HG02588 (cell line): ENCODE results near the gene MAPK12.

ENCODE experiments used
- ATAC-seq: cut with Tn5 transposase; IDR thresholded peaks from one replicate; pipeline ENCODE4 v1.9.1; 2021; ENCODE audit warnings: mild to moderate bottlenecking, moderate library complexity; ENCODE audit not compliant: unreplicated experiment

The MAPK12 gene

DNA sequence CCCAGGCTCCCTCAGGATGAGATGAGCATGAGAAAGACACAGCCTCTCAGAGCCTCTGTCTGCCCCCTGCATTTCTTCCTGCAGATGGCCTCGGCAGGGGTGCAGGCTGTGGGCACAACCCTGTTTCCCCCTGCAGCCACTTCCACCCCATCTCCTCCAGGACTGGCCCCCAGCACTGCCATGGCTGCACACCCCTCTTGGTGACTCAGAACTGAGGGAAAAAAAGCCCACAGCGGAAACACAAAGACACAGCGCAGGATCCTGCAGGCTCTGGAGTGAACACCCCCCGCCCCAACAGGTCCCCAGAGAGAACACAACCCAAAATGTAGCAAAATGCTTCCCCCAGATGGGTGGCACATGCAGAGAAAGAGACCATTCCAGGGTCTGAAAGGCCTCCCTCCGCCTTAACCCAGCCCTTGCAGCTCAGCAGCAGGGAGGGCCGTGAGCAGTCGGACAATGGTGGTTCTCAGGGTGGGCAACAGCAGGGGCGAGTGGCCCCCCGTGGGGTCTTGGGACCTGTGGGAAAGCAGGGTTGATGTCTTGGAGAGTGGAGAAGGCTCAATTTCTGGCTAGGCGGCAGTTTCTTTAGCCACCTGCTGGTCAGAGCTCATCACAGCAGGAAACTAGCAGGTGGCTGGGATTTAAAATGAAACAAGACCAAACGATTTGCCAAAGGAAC lies 24.6 kb downstream of the MAPK12 start:
- ATAC-seq = no peak

- ATAC-seq = no peak
Observed at GRCh38 chr22:50233223-50233622, 28.3 kb downstream of the MAPK12 start.

- ATAC-seq = no peak
Observed at GRCh38 chr22:50232481-50233151, 28.9 kb downstream of the MAPK12 start.

DNA sequence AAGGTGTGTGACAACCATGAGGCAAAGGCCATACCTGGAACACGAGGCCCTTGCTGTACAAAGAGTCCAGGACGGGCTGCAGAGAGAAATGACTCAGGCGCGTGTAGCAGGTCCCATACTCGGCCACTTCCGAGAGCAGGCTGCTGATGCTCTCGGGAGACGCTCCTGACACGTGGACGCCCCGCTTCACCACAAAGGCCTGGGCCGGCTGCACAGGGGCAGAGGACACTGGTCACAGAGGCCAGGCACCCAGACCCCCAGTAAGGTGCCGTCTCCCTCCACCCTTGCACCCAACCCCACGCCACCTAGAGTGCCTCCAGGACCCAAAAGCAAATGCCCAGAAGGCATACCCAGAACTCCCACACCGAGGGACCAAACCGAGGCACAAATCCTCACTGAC lies 32.1 kb downstream of the MAPK12 start:
- no peak for ATAC-seq

DNA sequence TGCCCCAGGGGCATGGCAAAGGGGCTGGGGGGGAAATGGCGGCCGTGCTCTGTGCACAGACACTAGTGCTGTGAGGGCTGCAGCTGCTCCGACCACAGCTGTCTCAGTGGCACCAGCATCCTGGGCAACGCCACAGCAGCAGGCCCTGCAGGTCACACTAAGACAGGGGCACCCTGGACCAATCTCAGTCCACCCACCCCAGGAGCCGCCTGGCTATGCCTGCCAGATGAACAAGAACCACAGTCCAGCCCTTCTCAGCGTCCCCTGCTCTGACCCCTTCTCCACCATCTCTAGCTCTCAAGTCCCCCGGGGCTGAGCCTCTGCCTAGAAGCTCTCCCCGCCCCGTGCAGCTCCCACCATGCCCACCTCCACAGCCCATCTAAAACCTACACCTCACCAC lies 33.1 kb downstream of the MAPK12 start:
- no peak for ATAC-seq

DNA sequence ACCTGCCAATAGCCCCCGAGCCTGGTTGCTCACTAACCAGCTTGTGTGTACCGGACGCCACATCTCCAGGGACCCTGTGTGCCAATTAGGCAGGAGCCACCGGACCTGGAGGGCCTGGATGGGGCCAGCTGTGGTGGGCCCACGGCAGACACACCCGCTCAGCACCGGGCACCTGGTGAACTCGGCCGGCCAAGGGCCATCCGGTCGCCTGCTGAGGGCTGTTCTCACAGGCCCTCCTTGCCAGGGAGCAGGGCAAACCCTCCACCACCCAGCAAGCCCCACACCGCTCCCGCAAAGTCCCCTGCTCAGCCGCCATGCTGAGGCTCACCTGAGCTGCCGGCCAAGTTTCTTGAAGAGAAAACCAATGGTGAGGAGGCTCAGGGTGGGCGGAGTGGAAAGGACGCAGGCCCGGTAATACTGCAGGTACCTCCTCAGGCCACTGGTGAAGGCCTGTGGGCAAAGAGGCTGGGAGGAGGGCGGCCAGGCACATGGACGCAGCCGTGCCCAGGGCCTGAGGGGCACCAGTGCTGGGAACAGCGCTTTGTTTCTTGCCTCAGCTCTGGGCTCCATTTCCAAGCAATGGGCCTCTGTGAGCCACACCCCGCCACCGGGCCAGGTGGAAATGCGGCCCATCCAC lies 33.8 kb downstream of the MAPK12 start:
- ATAC-seq = no peak

DNA sequence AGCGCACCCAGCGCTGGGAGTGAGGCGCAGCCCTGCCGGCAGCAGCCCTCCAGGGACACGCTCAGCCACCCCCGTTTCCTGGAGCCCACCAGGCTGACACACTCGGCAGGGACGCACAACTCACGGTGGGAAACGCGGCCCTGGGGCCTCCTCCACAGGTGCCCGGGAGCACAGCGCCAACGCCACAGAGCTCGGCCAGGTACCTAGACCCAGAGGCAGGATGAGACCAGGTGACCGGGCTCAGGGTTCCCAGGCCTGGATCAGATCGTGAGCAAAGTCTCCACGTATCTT lies 34.7 kb downstream of the MAPK12 start:
- ATAC-seq = no peak

DNA sequence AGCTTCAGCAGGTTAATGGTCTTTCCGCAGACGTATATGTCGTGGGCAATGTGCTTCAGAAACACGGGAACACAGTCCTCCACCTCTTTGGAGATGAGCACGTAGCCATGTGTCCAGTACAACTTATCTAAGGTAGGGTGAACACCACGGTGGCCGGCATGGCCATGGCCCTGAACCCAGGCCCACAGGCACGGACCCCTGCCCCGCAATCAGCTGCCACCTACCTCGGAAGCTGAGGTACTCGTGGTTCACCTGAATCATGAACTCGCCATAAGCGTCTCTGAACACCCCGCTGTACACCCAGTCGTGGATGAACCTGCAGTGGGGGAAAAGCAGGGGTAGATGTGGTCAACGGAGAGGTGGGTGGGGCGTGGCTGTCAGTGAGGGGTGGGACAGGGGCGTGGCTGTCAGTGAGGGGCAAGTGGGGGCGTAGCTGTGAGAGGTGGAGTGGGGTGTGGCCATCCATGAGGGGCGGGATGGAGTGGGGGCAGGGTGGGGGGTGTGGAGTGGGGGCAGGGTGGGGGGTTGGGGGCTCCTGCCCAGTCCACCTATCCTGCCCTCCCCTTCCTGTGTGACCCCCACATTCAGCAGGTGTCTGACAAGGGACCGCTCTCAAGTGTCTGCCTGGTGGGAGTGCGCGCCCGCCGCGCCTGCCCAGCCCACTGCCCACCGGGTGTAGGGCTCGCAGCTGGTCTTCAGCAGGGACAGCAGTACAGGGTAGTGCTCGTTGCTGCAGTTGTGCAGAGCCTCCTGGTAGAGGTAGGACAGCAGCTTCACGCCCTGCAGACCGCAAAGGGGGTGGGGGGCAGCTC lies 35.2 kb downstream of the MAPK12 start:
- no peak for ATAC-seq

GRCh38 chr22:50225200-50225969 lies 36.1 kb downstream of the MAPK12 start:
- ATAC-seq = no peak

GRCh38 chr22:50224071-50224470 lies 37.4 kb downstream of the MAPK12 start:
- ATAC-seq = no peak

- ATAC-seq = no peak
Observed at GRCh38 chr22:50222508-50222907, 39.0 kb downstream of the MAPK12 start.

DNA sequence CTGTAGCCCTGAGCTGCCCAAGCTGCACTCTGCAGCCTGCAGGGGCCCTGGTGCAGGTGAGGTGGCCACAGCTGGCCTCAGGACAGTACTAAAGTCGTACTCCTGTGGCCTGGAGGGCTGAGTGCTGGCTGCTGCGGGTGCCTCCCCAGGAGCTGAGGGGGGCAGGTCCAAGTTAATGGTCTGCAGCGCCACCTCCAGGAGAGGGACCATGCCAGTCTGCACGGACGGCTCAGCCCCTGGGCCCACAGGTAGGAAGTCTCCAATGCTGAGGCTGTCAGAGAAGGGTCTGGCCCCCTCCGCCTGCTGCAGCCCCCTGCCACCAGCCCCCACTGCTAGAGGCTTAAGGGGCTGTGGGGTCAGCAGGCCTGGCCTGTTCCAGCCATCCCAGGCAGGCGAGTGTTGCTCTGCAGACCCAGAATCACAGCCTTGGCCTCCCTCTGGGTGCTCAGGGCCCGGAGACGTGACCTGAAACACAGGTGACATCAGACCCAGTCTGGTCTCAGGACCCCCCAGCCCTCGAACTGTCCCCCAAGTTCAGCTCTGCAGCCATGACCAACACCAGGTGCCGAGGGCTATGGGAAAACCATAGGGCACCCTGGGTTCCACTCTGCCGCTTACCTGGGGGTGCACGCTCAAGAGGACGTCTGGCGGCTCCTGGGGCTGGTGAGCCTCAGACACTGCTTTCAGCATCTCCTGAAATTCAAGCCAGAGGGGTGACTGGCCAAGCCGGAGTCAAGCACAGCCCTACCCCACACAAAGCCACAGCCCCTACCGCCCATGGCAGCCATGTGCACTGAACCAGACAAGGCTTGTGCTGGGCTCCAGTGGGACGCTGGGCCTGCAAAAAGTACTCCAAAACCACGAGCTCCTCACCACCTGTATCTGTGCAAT lies 39.8 kb downstream of the MAPK12 start:
- ATAC-seq = no peak

DNA sequence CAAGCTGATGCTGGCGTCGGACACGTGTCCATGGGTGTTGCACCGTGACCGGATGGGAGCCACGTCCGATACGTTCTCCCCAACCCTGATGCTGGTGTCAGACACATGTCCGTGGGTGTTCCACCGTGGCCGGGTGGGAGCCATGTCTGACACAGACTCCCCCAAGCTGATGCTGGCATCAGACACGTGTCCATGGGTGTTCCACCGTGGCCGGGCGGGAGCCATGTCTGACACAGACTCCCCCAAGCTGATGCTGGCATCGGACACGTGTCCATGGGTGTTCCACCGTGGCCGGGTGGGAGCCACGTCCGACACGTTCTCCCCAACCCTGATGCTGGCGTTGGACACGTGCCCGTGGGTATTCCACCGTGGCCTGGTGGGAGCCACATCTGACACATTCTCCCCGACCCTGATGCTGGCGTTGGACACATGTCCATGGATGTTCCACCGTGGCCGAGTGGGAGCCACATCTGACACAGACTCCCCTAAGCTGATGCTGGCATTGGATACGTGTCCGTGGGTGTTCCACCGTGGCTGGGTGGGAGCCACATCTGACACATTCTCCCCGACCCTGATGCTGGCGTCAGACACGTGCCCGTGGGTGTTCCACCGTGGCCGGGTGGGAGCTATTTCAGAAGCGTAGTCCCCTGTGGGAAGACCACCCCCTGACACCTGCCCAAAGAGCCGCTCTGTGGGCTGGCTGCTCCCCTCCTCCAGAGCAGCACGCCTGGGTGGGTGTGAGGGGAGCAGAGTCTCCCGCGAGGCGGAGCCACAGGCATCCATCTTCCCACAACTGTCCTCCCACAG lies 40.7 kb downstream of the MAPK12 start:
- ATAC-seq = no peak

DNA sequence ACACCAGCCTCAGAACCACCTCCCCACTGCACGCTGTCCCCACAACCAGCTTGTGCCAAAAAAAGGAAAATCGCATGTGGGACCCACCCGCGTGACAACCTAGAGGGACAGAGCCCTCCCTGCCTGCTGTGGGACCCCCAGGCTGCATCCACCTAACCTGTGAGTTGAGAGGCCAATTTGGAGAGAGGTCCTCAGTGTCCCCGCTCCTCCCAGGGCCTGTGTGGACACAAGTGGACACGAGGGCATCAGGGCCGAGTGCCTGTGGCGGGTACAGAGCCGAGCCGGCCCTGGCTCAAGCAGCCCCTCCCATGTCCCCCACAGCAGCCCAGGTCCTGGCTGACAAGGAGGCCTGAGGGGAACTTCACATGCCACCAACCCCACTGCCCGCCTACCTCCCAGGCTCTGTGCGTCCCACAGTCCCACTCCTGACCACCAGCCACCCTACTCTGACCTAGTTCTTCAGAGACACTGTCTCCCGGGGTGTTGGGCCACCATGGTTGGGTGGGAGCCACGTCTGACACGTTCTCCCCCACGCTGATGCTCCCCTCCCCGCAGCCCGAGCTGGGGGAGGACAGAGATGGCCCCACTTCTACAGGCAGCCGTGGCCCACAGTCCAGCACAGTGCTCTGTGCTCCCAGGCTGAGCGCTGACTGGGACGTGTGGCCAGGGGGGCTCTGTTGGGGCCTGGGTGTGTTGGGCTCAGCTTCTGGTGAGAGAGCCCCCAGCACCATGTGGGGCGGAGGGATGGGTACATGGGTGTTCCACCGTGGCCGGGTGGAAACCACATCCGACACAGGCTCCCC lies 41.5 kb downstream of the MAPK12 start:
- no peak for ATAC-seq

DNA sequence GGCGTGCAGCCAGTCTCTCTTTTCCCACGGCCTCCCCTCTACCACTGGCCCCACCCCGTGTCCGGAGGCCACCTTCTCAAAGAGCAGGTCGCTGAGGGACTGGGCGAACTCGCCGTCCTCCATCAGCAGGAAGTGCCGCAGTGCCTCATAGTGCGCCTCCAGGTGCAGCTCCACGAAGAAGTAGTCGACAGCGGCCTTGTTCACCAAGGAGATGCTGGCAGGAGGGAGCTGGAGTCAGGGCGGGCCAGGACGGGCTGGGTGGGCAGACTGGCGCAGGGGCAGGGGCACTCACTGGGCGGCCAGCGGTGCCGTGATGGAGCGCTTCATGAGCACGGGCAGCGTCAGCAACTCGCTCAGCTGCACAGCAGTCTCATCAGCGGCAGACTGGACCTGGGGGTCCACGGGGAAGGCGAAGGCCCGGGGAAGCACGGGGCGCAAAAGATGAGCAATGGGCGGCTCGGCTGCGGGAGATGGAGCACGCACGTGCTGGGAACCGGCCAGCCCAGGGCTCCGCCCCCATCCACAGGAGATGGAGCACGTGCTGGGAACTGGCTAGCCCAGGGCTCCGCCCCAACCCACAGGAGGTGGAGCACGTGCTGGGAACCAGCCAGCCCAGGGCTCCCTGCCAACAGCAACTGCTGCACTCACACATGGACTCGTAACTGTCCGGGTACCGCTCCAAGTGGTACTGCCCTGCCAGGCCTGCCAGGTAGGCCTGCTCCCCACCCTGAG lies 42.3 kb downstream of the MAPK12 start:
- ATAC-seq = no peak

DNA sequence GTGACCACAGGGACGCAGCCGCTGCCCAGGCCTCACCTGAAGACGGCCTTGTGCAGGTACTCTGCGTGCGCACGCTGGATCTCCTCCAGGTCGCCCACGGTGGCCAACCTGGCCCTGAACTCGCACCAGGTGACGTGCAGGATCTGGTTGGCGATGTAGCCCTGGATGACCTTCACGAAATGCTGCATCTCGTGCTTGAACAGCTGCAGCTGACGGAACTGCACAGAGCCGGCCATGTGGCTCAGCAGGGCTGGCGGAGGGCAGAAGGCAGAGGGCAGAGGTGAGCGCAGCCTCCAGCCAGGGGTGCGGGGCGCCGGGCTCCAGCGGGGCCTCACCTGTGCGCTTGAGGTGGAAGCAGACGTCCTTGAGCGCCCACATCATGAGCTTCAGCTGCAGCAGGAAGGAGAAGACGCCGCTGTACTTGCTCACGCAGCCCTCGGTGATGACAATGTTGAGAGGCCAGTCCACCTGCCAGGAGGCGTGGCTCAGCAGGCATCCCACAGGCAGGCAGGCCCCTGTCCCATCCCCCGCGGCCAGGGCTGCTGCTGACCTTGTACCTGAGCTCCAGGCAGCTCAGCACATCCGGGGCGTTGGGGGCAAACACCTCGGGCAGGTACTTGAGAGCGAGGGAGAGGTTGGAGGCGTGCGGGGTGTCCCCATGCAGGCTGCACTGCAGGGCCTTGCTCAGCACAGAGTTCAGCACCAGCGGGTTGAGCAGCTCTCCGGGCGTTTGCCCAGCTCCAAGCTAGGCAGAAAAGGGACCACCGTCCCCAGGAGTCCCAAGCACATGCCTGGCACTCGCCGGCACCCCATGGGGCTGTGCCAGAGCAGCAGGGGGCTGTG lies 43.1 kb downstream of the MAPK12 start:
- no peak for ATAC-seq
